ENCODE measurements around the gene FAM241A. TPM values are rescaled to one million over a fixed set of nuclear protein-coding genes. Genes with fewer than 3 reads are reported as not detected.

Gene FAM241A
- total and polyA plus RNA-seq, 9 of the 15 experiments (the other 6 are each of a cell fraction or from before 2014, with no cell fraction given) = 2.3 to 8.5 (median 5.3) TPM

DNA sequence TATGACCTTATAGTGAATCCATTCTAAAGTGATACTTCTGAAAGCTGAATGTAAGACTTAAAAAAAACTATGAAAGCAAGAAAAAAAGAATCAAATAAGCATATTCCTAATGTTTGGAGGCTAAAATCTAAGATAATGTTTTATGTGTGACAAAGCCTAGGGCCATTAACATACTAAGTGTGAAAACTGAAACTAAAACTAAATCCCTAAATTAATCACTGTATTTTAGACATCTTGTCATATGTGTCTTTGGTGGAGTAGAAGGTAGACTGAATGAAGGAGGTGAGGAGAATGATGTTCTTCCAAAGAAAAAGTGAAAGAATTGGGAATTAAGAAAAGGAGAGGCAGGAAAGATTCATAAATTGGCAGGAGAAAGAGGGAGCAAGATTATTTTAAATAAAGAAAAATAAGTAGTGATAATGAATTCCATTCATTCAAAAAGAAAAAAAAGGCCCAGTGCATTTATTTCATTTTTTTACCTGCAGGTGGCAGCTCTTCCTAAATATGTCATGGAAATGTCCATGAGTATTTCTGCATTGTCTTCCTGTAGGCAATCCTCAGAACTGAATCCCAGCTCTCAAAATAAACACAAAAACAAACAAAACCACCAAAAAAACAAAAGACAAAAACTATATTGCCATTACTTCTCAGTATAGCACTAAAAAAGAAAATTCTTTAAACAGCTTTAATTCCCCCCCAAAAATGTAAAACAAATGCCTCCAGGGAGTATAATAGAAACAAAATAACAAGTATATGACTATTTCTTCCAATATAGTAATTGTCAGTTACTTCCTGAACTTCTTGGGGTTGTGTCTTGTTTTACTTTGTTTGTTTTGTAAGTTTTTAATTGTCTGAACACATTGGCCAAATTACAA, 69.4 kb downstream of the FAM241A start (continued):
- TF ChIP-seq, protein P1, sequence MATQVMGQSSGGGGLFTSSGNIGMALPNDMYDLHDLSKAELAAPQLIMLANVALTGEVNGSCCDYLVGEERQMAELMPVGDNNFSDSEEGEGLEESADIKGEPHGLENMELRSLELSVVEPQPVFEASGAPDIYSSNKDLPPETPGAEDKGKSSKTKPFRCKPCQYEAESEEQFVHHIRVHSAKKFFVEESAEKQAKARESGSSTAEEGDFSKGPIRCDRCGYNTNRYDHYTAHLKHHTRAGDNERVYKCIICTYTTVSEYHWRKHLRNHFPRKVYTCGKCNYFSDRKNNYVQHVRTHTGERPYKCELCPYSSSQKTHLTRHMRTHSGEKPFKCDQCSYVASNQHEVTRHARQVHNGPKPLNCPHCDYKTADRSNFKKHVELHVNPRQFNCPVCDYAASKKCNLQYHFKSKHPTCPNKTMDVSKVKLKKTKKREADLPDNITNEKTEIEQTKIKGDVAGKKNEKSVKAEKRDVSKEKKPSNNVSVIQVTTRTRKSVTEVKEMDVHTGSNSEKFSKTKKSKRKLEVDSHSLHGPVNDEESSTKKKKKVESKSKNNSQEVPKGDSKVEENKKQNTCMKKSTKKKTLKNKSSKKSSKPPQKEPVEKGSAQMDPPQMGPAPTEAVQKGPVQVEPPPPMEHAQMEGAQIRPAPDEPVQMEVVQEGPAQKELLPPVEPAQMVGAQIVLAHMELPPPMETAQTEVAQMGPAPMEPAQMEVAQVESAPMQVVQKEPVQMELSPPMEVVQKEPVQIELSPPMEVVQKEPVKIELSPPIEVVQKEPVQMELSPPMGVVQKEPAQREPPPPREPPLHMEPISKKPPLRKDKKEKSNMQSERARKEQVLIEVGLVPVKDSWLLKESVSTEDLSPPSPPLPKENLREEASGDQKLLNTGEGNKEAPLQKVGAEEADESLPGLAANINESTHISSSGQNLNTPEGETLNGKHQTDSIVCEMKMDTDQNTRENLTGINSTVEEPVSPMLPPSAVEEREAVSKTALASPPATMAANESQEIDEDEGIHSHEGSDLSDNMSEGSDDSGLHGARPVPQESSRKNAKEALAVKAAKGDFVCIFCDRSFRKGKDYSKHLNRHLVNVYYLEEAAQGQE (IDR thresholded peaks at IDR 0.05; ENCODE audit: borderline replicate concordance) = peak; percentile 47; the same call in 1 of the 2 replicates
- TF ChIP-seq, protein P1 (CRISPR knock-in tag; IDR thresholded peaks at IDR 0.05; ENCODE audit: low read depth) = no peak

Measured in K562 (cell line).